Stimulated activated CD4-positive, alpha-beta T cell treated with anti-CD3 and anti-CD28 coated beads, Interleukin-1b, Interleukin-23, amount 100 ng/mL, for 4 hours (primary cell): ENCODE measurements around the gene ARFIP1.
"Not testable (repeated sequence)": the region's sequence is repeated elsewhere in the genome, so short reads cannot be mapped to it uniquely, and the experiment has no call there.

Experiments
- DNase-seq, 2 donors: peaks; one replicate each; pipeline ENCODE4 v3.0.0-alpha.2; 2020; ENCODE audit warnings: low read depth in 2 of 2

ARFIP1 gene

GRCh38 chr4:152785639-152786615 is 6.2 kb downstream of the ARFIP1 start:
- no peak for DNase-seq

- no peak for DNase-seq
Observed at GRCh38 chr4:152786627-152787026, 6.9 kb downstream of the ARFIP1 start.

- DNase-seq = no peak
Observed at GRCh38 chr4:152795891-152796290, 16.1 kb downstream of the ARFIP1 start.

DNA sequence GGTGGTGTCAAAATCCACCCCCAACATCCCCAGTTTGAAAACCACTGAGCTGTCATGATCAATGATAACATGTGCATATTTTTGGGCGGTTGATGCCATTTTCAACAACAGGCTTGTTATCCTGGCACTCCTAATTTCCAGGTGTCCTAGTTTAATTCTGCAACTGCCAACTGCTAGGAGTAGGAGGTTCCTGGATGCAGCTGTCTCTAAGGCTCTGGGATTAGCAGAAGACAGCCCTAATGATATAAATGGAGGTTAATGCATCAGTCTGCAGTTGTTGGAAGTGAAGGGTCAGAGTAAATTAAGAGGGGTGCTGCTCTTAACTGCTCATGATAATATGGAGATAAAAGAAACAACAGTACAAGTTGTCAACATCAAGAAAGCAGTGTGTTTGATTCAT is 23.8 kb downstream of the ARFIP1 start:
- no peak for DNase-seq

DNA sequence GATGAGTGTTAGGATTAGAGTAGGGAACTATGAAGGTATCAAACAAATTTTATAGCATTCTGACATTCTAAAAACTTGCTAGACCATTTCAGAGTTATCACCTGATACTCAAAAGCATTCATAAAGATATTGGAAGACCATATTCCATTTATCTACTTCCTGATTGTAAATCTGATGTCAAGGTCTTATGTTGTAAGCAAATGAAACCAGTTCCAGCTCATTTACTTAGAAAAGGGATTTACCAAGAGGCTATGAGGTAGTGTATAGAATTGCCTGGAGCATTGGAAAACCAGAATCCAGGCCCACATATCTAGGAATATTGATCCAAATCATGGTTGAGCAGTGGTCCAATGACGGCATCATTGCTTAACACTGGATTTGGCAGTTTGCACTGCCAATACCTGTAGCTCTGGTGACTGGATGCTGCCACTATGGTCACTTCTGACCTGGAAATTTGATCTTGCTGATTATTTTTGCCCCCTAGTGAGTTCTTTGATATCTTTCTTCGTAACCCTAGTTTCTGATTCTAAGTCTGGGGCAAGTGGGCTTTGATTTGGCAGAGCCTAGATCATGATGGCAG is 25.4 kb downstream of the ARFIP1 start:
- DNase-seq = no peak

DNA sequence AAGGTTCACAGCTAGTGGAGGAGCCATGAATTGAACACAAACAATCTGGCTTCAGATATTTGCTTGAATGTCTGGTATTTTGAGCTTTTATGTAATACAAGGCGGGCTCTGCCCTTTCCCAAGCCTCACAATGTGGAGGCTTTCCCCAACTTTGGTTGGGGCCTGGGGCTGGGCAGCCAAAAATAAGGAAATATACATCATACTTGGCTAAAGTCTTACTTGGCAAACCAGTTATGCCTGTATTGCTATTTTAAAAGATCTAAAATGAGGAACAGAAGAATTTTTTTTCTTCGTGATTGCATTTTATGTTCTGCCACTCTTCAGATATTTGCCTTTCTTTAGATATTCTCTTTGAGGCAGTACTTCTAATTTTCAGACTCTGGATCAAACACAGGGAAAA is 26.1 kb downstream of the ARFIP1 start:
- no peak for DNase-seq

DNA sequence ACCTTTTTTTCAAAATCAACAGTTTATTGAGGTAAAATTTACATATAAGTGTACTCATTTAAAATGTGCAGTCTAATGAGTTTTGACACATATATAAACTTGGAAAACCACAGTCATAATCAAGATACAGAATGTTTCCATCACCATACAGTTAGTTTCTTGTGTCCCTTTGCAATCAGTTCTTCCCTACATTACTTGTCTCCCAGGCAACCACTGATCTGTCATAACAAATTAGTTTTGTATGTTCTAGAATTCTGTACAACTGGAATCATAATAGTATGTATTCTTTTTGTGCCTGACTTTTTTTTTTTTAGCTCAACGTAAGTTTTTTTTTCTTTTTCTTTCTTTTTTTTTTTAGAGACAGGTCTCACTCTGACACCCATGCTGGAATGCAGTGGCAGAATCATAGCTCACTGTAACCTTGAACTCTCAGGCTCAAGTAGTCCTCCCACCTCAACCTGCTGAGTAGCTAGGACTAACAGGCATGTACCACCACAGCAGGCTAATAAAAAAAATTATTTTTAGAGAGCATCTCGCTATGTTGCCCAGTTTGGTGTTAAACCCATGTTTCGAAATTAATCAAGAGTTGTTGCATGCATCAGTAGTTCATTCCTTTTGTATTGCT is 26.9 kb downstream of the ARFIP1 start:
- DNase-seq = no peak

DNA sequence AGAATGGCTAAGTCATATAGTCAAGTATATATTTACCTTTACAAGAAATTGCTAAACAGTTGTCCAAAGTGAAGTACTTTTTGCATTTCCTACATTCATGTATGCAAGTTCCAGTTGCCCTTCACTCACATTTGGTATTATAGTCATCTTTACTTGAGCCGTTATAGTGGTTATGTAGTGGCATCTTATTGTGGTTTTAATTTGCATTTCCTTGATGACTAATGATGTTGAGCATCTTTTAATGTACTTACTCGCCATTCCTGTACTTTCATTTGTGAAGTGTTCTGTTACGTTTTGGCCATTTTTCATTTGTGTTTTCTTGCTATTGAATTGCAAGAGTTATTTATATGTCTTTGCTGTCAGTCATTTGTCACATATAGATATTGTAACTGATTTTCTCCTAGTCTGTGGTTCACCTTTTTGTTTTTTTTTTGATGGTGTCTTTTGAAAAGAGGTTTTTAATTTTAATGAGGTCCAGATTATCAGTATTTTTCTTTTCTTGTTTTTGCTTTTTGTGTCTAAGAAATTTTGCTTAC is 27.6 kb downstream of the ARFIP1 start:
- DNase-seq = no peak

DNA sequence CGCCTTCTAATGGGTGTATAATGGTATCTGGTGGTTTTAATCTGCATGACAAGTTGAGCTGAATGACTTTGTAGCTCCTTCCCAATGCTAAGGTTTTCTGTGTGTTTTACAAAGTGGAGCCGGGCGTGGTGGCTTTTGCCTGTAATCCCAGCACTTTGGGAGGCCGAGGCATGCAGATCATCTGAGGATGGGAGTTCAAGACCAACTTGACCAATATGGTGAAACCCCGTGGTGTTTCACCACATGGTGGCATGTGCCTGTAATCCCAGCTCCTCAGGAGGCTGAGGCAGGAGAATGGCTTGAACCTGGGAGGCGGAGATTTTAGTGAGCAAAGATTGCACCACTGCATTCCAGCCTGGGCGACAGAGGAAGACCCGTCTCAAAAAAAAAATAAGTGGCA is 28.9 kb downstream of the ARFIP1 start:
- no peak for DNase-seq

DNA sequence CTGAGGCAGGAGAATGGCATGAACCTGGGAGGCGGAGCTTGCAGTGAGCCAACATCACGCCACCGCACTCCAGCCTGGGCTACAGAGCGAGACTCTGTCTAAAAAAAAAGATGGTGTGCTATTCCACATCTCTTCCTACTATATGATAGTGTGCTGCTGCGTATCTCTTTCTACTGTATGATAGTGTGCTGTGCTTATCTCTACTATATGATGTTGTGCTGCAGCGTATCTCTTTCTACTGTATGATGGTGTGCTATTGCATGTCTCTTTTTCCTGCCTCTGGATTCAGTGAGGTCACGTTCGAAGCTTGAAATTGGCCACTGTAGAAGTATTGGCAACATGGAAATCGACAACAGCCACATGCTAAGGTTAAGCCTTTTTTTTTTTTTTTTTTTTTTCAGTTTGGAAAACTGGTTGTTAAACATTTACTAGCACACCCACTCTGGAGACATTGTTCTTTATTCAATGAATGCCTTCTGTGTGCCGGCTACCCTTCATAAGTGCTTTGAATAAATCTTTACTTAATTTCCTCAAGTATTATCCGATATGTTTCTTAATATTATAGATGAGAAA is 31.0 kb downstream of the ARFIP1 start:
- no peak for DNase-seq

DNA sequence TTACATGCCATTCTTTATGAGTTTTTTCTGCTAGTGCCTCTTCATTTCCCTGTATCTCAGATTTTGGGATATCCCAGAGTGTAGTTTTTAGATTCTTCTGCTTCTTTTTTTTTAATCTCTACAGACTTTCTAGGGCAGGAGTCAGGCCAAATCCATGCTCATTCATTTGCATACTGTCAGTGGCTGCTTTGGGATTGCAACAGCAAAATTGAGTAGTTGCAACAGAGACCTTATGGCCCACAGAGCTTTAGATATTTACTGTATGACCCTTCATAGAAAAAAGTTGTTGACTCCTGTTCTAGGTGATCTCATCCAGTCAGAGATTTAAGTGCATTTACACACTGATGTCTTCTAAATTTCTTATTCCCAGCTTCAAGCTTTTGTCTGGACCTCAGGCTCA is 35.3 kb downstream of the ARFIP1 start:
- DNase-seq = no peak

DNA sequence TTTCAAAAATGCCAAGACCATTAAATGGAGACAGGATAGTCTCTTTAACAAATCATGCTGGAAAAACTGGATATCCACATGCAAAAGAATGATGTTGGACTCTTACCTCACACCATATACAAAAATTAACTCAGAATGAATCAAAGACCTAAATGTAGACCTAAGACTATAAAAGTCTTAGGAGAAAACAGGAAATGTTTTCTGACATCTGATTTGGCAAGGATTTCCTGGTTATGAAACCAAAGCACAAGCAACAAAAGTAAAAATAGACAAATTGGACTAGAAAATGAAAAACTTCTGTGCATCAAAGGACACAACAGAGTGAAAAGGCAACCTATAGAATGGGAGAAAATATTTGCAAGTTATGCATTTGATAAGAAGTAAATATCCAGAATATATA is 37.6 kb downstream of the ARFIP1 start:
- no peak for DNase-seq

- DNase-seq = no peak
Observed at GRCh38 chr4:152819026-152819645, 39.4 kb downstream of the ARFIP1 start.

DNA sequence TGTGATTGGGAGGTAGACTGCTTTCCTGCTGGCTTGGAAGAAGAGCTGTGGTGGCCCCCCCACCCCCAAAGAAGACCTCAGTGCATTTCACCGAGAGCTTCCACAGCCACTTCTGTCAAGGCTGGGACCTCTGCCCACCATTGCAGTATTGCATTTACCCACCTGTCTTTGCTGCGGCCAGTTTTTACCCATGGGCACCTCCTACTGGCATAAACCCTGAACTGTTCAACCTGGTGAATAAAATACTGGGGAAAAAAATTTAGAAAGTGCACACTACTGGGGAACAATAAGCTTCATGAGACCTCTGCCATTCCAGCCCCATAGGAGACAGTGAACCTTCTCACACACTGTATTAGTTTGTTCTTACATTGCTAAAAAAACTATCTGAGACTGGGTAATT is 40.3 kb downstream of the ARFIP1 start:
- no peak for DNase-seq

DNA sequence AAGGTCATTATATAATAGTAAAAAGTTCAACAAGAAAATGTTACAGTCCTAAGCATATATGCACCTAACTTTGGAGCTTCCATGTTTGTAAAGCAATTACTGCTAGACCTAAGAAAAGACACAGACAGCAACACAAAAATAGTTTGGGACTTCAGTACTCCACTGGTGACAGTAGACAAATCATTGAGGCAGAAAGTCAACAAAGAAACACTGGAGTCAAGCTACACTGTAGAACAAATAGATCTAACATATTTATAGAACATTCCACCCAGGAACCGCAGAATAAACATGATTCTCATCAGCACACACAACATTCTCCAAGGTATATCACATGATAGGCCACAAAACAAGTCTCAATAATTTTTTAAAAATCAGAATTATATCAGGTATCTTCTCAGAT is 42.6 kb downstream of the ARFIP1 start:
- DNase-seq = no peak

- no peak for DNase-seq
Observed at GRCh38 chr4:152824561-152824960, 44.8 kb downstream of the ARFIP1 start.

DNA sequence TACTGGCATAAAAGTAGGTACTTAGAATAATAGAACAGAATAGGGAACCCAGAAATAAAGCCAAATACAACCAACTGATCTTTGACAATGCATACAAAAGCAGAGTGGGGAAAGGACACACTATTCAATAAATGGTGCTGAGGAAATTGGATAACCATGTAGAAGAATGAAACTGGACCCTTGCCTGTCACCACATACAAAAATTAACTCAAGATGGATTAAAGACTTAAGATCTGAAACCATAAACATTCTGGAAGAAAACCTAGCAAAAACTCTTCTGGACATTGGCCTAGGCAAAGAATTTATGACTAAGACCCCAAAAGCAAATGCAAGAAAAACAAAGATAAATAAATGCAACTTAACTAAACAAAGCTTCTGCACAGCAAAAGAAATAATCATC is 45.6 kb downstream of the ARFIP1 start:
- DNase-seq = no peak

GRCh38 chr4:152828122-152828521 is 48.4 kb downstream of the ARFIP1 start:
- no peak for DNase-seq

- no peak for DNase-seq
Observed at GRCh38 chr4:152831416-152831815, 51.7 kb downstream of the ARFIP1 start.

- DNase-seq = no peak
Observed at GRCh38 chr4:152836936-152837335, 57.2 kb downstream of the ARFIP1 start.

GRCh38 chr4:152839729-152840128 is 60.0 kb downstream of the ARFIP1 start:
- not testable (repeated sequence) for DNase-seq
